Measurements from ENCODE around the gene FPR3.
A peak's percentile ranks its signal among the peaks of the same experiment; 100 is the strongest.

DNA sequence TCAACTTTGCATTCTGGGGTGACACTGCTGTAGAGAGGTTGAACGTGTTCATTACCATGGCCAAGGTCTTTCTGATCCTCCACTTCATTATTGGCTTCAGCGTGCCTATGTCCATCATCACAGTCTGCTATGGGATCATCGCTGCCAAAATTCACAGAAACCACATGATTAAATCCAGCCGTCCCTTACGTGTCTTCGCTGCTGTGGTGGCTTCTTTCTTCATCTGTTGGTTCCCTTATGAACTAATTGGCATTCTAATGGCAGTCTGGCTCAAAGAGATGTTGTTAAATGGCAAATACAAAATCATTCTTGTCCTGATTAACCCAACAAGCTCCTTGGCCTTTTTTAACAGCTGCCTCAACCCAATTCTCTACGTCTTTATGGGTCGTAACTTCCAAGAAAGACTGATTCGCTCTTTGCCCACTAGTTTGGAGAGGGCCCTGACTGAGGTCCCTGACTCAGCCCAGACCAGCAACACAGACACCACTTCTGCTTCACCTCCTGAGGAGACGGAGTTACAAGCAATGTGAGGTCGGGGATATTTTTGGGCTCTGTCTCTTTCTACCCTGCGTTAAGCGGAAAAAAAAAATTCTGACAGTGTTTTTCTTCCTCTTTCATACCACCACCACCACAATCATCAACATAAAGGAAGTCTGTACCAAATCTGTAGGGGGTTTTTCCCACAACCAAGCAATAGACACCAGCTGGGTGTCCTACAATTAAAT, 29.5 kb downstream of the FPR3 start:
- TF ChIP-seq, protein P1, sequence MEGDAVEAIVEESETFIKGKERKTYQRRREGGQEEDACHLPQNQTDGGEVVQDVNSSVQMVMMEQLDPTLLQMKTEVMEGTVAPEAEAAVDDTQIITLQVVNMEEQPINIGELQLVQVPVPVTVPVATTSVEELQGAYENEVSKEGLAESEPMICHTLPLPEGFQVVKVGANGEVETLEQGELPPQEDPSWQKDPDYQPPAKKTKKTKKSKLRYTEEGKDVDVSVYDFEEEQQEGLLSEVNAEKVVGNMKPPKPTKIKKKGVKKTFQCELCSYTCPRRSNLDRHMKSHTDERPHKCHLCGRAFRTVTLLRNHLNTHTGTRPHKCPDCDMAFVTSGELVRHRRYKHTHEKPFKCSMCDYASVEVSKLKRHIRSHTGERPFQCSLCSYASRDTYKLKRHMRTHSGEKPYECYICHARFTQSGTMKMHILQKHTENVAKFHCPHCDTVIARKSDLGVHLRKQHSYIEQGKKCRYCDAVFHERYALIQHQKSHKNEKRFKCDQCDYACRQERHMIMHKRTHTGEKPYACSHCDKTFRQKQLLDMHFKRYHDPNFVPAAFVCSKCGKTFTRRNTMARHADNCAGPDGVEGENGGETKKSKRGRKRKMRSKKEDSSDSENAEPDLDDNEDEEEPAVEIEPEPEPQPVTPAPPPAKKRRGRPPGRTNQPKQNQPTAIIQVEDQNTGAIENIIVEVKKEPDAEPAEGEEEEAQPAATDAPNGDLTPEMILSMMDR (IDR thresholded peaks at IDR 0.05 in 8 of 11, conservative IDR thresholded peaks at IDR 0.05 in 3 of 11), result no peak
- peak in 1 of 3 donors; percentile 28 for TF ChIP-seq POLR2AphosphoS5 (IDR thresholded peaks at IDR 0.05)
